Ovary (tissue), 3 donors: Measurements from ENCODE around the gene PLPP2.

Experiments used
- CTCF ChIP-seq, 3 donors: fragments of 450-650 bp in 2 of 3; fragments of 200-600 bp in 1 of 3; IDR thresholded peaks; one replicate each; pipeline versions ENCODE4 v1.5.1 to v1.8.0; 2016 to 2022; ENCODE audit warnings: antibody characterized with exemption in 3 of 3, mild to moderate bottlenecking in 1 of 3
- POLR2A ChIP-seq: fragments of 450-650 bp; IDR thresholded peaks from one replicate; pipeline ENCODE4 v1.6.1; 2017; ENCODE audit warnings: antibody characterized with exemption, mild to moderate bottlenecking, moderate library complexity
- donor health status: DM: no; HTN: no; CAD: no.

DNA sequence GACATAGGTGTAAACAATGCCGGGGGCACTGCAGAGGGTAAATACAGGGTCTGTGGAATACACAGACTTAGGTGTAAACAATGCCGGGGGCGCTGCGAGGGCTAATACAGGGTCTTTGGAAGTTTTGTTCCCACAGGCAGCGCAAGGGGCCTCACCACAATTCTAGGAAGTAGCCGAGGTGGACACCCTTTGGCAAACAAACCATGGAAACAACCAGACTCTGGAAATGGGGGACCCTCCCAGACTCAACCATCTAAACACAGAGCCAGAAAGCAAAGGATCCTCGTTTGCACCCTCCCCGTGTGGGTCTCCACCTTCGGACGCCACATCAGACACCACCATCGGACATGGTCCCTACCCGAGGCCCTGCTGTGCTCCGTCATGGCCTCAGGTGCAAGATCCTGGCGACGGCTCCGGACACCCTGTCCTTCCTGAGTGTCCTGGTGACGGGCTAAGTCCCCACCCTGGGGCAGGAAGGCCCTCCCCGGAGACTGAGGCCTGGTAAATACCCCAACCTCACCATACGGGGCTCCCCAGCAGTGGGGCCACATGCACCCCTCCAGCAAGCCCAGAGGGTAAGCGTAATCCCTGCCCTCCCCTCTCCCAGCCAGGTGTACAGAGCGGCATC is 16.7 kb upstream of the PLPP2 start:
- TF ChIP-seq POLR2A: no peak
- no peak for TF ChIP-seq CTCF (IDR thresholded peaks at IDR 0.05)
